Neural cell (in vitro differentiated cells): Measurements from ENCODE around the gene ACOX3. TPM values are rescaled to one million over a fixed set of nuclear protein-coding genes. Genes with fewer than 3 reads are reported as not detected.

Experiments used
- H2AFZ ChIP-seq: fragments of 200-600, 300-800 bp; sonication (generic), shearing (Covaris generic); 2 replicates; pipeline ENCODE4 v1.6.0; 2014; ENCODE audit warnings: low read depth, mild to moderate bottlenecking, antibody characterized with exemption, low read length, moderate library complexity
- H3F3A ChIP-seq: fragments of 200-600 bp; shearing (Covaris generic); 2 replicates; pipeline ENCODE4 v1.6.1; 2016; ENCODE audit warnings: mild to moderate bottlenecking, moderate library complexity, mixed read lengths, antibody characterized with exemption, low read length; ENCODE audit not compliant: insufficient read depth, poor library complexity, severe bottlenecking
- H3K27ac ChIP-seq: fragments of 200-600, 300-800 bp; sonication (generic), shearing (Covaris generic); 2 replicates; pipeline ENCODE4 v1.5.1; 2014; ENCODE audit warnings: mild to moderate bottlenecking, low read length, moderate library complexity
- H3K27me3 ChIP-seq: fragments of 300-800, 200-600 bp; sonication (generic), shearing (Covaris generic); 2 replicates; pipeline ENCODE4 v1.6.0; 2014; ENCODE audit warnings: mild to moderate bottlenecking, low read depth, low read length, moderate library complexity; ENCODE audit not compliant: insufficient read depth
- H3K36me3 ChIP-seq: fragments of 300-800, 200-600 bp; sonication (generic), shearing (Covaris generic); 2 replicates; pipeline ENCODE4 v1.5.1; 2014; ENCODE audit warnings: mild to moderate bottlenecking, antibody characterized with exemption, low read length, moderate library complexity; ENCODE audit not compliant: insufficient read depth
- H3K4me2 ChIP-seq: fragments of 300-800, 200-600 bp; sonication (generic), shearing (Covaris generic); 2 replicates; pipeline ENCODE4 v1.6.0; 2014; ENCODE audit warnings: mild to moderate bottlenecking, low read length
- H3K4me3 ChIP-seq: fragments of 300-800, 200-600 bp; sonication (generic), shearing (Covaris generic); 2 replicates; pipeline ENCODE4 v1.5.1; 2014; ENCODE audit warnings: mild to moderate bottlenecking, low read length, moderate library complexity
- H3K79me2 ChIP-seq: fragments of 200-600 bp; shearing (Covaris generic); replicated peaks from 2 replicates; pipeline ENCODE4 v1.6.0; 2014; ENCODE audit warnings: mild to moderate bottlenecking, low read length, moderate library complexity; ENCODE audit not compliant: insufficient read depth
- H3K9ac ChIP-seq: fragments of 300-800, 200-600 bp; sonication (generic), shearing (Covaris generic); 2 replicates; pipeline ENCODE4 v1.6.1; 2016; ENCODE audit warnings: mild to moderate bottlenecking, low read length, mixed read lengths
- H3K9me2 ChIP-seq: fragments of 200-600 bp; shearing (Covaris generic); 2 replicates; pipeline ENCODE4 v1.6.1; 2016; ENCODE audit warnings: mild to moderate bottlenecking, low read length, mixed read lengths; ENCODE audit not compliant: insufficient read depth
- H3K9me3 ChIP-seq: fragments of 200-600, 300-800 bp; sonication (generic), shearing (Covaris generic); 2 replicates; pipeline ENCODE4 v1.6.1; 2016; ENCODE audit warnings: mild to moderate bottlenecking, mixed run types, low read length, moderate library complexity, mixed read lengths
- H4K20me1 ChIP-seq: fragments of 200-600 bp; shearing (Covaris generic); 2 replicates; pipeline ENCODE4 v1.6.1; 2016; ENCODE audit warnings: mild to moderate bottlenecking, mixed run types; ENCODE audit not compliant: insufficient read depth
- CTCF ChIP-seq: fragments of 450-650 bp; IDR thresholded peaks from 2 replicates; pipeline ENCODE4 v1.5.1; 2014; ENCODE audit warnings: antibody characterized with exemption, mild to moderate bottlenecking, moderate library complexity; ENCODE audit not compliant: poor library complexity, severe bottlenecking
- EP300 ChIP-seq: fragments of 450-650 bp; conservative IDR thresholded peaks from 2 replicates; pipeline ENCODE4 v1.6.1; 2014; ENCODE audit warnings: antibody characterized with exemption, mild to moderate bottlenecking, moderate library complexity; ENCODE audit not compliant: poor library complexity, severe bottlenecking
- EZH2 ChIP-seq: fragments of 200-600, 300-800 bp; shearing (Covaris generic), sonication (generic); IDR thresholded peaks from 2 replicates; pipeline ENCODE4 v1.6.1; 2014; ENCODE audit warnings: antibody characterized with exemption, low read length, borderline replicate concordance, mild to moderate bottlenecking; ENCODE audit not compliant: insufficient read depth, poor library complexity, severe bottlenecking
- MXI1 ChIP-seq: fragments of 450-650 bp; conservative IDR thresholded peaks from 2 replicates; pipeline ENCODE4 v1.6.1; 2014; ENCODE audit warnings: antibody characterized with exemption, mild to moderate bottlenecking; ENCODE audit not compliant: poor library complexity, severe bottlenecking
- POLR2AphosphoS5 ChIP-seq: IDR thresholded peaks from 2 replicates; pipeline ENCODE4 v1.6.1; 2012
- RAD21 ChIP-seq: fragments of 450-650 bp; conservative IDR thresholded peaks from 2 replicates; pipeline ENCODE4 v1.6.1; 2014; ENCODE audit warnings: antibody characterized with exemption, mild to moderate bottlenecking, moderate library complexity
- REST ChIP-seq: IDR thresholded peaks from 2 replicates; pipeline ENCODE4 v1.6.1; 2012; ENCODE audit warnings: borderline replicate concordance
- SMC3 ChIP-seq: fragments of 450-650 bp; conservative IDR thresholded peaks from 2 replicates; pipeline ENCODE4 v1.6.1; 2014; ENCODE audit warnings: antibody characterized with exemption, mild to moderate bottlenecking, moderate library complexity; ENCODE audit not compliant: poor library complexity
- TAF1 ChIP-seq: IDR thresholded peaks from 2 replicates; pipeline ENCODE4 v1.6.1; 2012; ENCODE audit warnings: low read depth
- polyA plus RNA-seq: library from polyadenylated mRNA; depleted of rRNA; stranded (reverse); fragments of >200 nt; gene quantifications from 2 replicates; pipeline ENCODE4 v1.2.3, GENCODE V29; 2014

ACOX3 gene
- polyA plus RNA-seq, 1 donor from 2014 or later: 13.2 TPM

DNA sequence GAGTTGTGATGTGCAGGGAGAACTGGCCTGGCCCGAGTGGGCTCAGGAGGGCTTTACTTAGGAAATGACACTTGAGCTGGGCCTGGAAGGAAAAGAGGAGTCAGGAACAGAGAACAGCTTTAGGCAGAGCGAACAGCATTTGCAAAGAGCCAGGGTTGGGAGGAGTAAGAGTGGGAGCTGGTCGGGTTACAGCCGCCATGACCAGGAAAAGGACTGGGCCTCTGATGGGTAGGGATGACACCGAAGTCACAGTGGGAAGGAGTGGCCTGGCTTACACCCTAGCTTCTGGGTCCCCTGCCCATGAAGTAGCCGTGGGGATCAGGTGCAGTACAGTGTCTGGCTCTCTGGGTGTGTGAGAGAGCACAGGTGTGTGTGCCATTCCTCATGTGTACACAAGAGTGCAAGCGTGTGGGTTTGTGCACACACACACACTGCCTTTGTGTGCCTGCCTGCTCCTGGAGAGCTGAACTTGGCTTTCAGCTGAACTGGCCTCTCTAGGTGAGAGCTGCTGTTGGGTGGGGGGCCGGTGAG lies 31.7 kb upstream of the ACOX3 start:
- Histone ChIP-seq H2AFZ (no peak overlapping the region), H3K9ac (no peak overlapping the region), H3K36me3 (no peaks in the 10 kb centered on the region), H4K20me1 (no peaks in the 10 kb centered on the region), H3K27me3 (no peaks in the 10 kb centered on the region), H3K27ac (no peak overlapping the region), H3K79me2 (no peaks in the 10 kb centered on the region), H3F3A (no peaks in the 10 kb centered on the region), H3K9me3 (no peaks in the 10 kb centered on the region), H3K9me2 (no peaks in the 10 kb centered on the region), H3K4me2 (no peak overlapping the region), H3K4me3 (no peak overlapping the region)
- TF ChIP-seq CTCF: no peak
- no peak for TF ChIP-seq SMC3
- TF ChIP-seq REST: no peak
- TF ChIP-seq POLR2AphosphoS5: no peak

- Histone ChIP-seq H3K9me3 (no peaks in the 10 kb centered on the region), H2AFZ (no peak overlapping the region), H3K27ac (no peak overlapping the region), H3K9ac (no peak overlapping the region), H3K27me3 (no peaks in the 10 kb centered on the region), H3F3A (no peaks in the 10 kb centered on the region), H3K79me2 (no peaks in the 10 kb centered on the region), H4K20me1 (no peaks in the 10 kb centered on the region), H3K9me2 (no peaks in the 10 kb centered on the region), H3K36me3 (no peaks in the 10 kb centered on the region), H3K4me3 (no peak overlapping the region), H3K4me2 (no peak overlapping the region)
- TF ChIP-seq CTCF (no peak), EP300 (no peak), RAD21 (no peak), MXI1 (no peak), POLR2AphosphoS5 (no peak), REST (no peak), SMC3 (no peak), EZH2 (no peak), TAF1 (no peak)
Measured at GRCh38 chr4:8471211-8471875, 30.8 kb upstream of the ACOX3 start.
